IMR-90 (cell line): ENCODE measurements around the gene CEBPB. TPM values are rescaled to one million over a fixed set of nuclear protein-coding genes. Genes with fewer than 3 reads are reported as not detected.

Experiments
- ATAC-seq: fragments of 200-7000 bp; cut with Tn5 transposase; 2 replicates; pipeline ENCODE4 v1.9.1; 2020; ENCODE audit warnings: low read depth, mild to moderate bottlenecking, moderate library complexity
- BruUV-seq: library from RNA; stranded (reverse); fragments of 400-500 nt; replicated peaks from 2 replicates; lab custom pipeline; 2021; lab: Mats Ljungman, UMichigan
- CTCF ChIA-PET: fragments of 300-600 bp; formaldehyde crosslinking; extraction: SDS; loops from one replicate; lab custom pipeline; 2021; ENCODE audit warnings: antibody characterized with exemption; lab: Yijun Ruan, JAX
- POLR2A ChIA-PET: fragments of 300-600 bp; sonication (Branson Sonifier 250); formaldehyde crosslinking; loops from one replicate; lab custom pipeline; 2022; ENCODE audit warnings: antibody characterized with exemption; ENCODE audit not compliant: unreplicated experiment; lab: Charles Lee
- DNase-seq: peaks from one replicate; pipeline ENCODE4 v3.0.0; 2013
- H2AFZ ChIP-seq: replicated peaks from 2 replicates; pipeline ENCODE3; 2013; ENCODE audit warnings: low read length, mild to moderate bottlenecking; ENCODE audit not compliant: poor library complexity
- H2AK5ac ChIP-seq: 2 replicates; pipeline ENCODE4 v1.6.1; 2013; ENCODE audit warnings: low read depth, low read length, inconsistent platforms
- H2AK9ac ChIP-seq: replicated peaks from 2 replicates; pipeline ENCODE3; 2013; ENCODE audit warnings: mild to moderate bottlenecking, low read depth, low read length, moderate library complexity; ENCODE audit not compliant: poor library complexity
- H2BK120ac ChIP-seq: 2 replicates; pipeline ENCODE4 v1.6.1; 2013; ENCODE audit warnings: low read depth, low read length, inconsistent platforms
- H2BK15ac ChIP-seq: 3 replicates; pipeline ENCODE4 v1.6.1; 2013; ENCODE audit warnings: low read depth, low read length, inconsistent platforms
- H2BK20ac ChIP-seq: 2 replicates; pipeline ENCODE4 v1.6.1; 2013; ENCODE audit warnings: low read depth, mild to moderate bottlenecking, inconsistent platforms, low read length, moderate library complexity
- H2BK5ac ChIP-seq: 2 replicates; pipeline ENCODE4 v1.6.1; 2013; ENCODE audit warnings: mild to moderate bottlenecking, low read depth, low read length, inconsistent platforms; ENCODE audit not compliant: poor library complexity, severe bottlenecking
- H3K14ac ChIP-seq: replicated peaks from 2 replicates; pipeline ENCODE4 v1.6.1; 2013; ENCODE audit warnings: low read depth, low read length, inconsistent platforms
- H3K18ac ChIP-seq: 2 replicates; pipeline ENCODE4 v1.6.1; 2013; ENCODE audit warnings: low read depth, low read length, control low read depth
- H3K23ac ChIP-seq: 2 replicates; pipeline ENCODE4 v1.6.1; 2013; ENCODE audit warnings: low read depth, low read length, inconsistent platforms
- H3K27ac ChIP-seq: 2 replicates; pipeline ENCODE4 v1.5.1; 2013; ENCODE audit warnings: mild to moderate bottlenecking, control low read depth, low read length; ENCODE audit not compliant: insufficient read depth
- H3K27me3 ChIP-seq: 2 replicates; pipeline ENCODE4 v1.6.1; 2013; ENCODE audit warnings: low read length; ENCODE audit not compliant: control insufficient read depth, insufficient read depth
- H3K36me3 ChIP-seq: 2 replicates; pipeline ENCODE4 v1.6.1; 2013; ENCODE audit warnings: low read length, mixed read lengths; ENCODE audit not compliant: control insufficient read depth, insufficient read depth
- H3K4ac ChIP-seq: 2 replicates; pipeline ENCODE4 v1.6.1; 2013; ENCODE audit warnings: low read depth, low read length, inconsistent platforms
- H3K4me1 ChIP-seq: 2 replicates; pipeline ENCODE4 v1.6.1; 2013; ENCODE audit warnings: low read length, mixed read lengths; ENCODE audit not compliant: control insufficient read depth, insufficient read depth
- H3K4me2 ChIP-seq: 2 replicates; pipeline ENCODE4 v1.6.1; 2013; ENCODE audit warnings: low read depth, mild to moderate bottlenecking, control low read depth, low read length, moderate library complexity
- H3K4me3 ChIP-seq: 2 replicates; pipeline ENCODE4 v1.5.1; 2013; ENCODE audit warnings: low read depth, mild to moderate bottlenecking, control low read depth, low read length, moderate library complexity; ENCODE audit not compliant: insufficient read depth
- H3K56ac ChIP-seq: 2 replicates; pipeline ENCODE4 v1.6.1; 2013; ENCODE audit warnings: low read length, inconsistent platforms; ENCODE audit not compliant: insufficient read depth; ENCODE audit errors: extremely low read depth
- H3K79me1 ChIP-seq, 2 experiments: 2 replicates each; pipeline ENCODE4 v1.6.1; 2013; ENCODE audit warnings: low read length in 2 of 2, inconsistent platforms in 1 of 2, low read depth in 1 of 2
- H3K9ac ChIP-seq: 2 replicates; pipeline ENCODE4 v1.6.1; 2013; ENCODE audit warnings: low read depth, low read length, control low read depth
- H3K9me1 ChIP-seq: 2 replicates; pipeline ENCODE4 v1.6.1; 2013; ENCODE audit warnings: low read length, inconsistent platforms; ENCODE audit not compliant: insufficient read depth
- H3K9me3 ChIP-seq: 2 replicates; pipeline ENCODE4 v1.6.1; 2013; ENCODE audit warnings: low read length; ENCODE audit not compliant: control insufficient read depth, insufficient read depth
- H4K20me1 ChIP-seq: 2 replicates; pipeline ENCODE4 v1.6.1; 2013; ENCODE audit warnings: low read length, inconsistent platforms; ENCODE audit not compliant: insufficient read depth
- H4K5ac ChIP-seq: 2 replicates; pipeline ENCODE4 v1.6.1; 2013; ENCODE audit warnings: mild to moderate bottlenecking, low read depth, low read length, control low read depth
- H4K8ac ChIP-seq, 2 experiments: 2 replicates each; pipeline ENCODE4 v1.6.1; 2013; ENCODE audit warnings: low read depth in 2 of 2, low read length in 2 of 2, control low read depth in 1 of 2, inconsistent platforms in 1 of 2
- H4K91ac ChIP-seq: 2 replicates; pipeline ENCODE4 v1.6.1; 2013; ENCODE audit warnings: low read depth, low read length, inconsistent platforms; ENCODE audit not compliant: insufficient read depth
- BHLHE40 ChIP-seq: fragments of 150-350 bp; IDR thresholded peaks from 2 replicates; pipeline ENCODE4 v1.6.1; 2016; ENCODE audit warnings: mild to moderate bottlenecking, low read depth, low read length
- CHD1 ChIP-seq: IDR thresholded peaks from 2 replicates; pipeline ENCODE4 v1.6.1; 2012; ENCODE audit warnings: low read depth, low read length, improper control_type of control experiment
- CTCF ChIP-seq: conservative IDR thresholded peaks from 2 replicates; pipeline ENCODE4 v1.5.1; 2012; ENCODE audit warnings: mild to moderate bottlenecking, low read depth, low read length, improper control_type of control experiment
- FOS ChIP-seq: fragments of 150-350 bp; IDR thresholded peaks from 2 replicates; pipeline ENCODE4 v1.6.1; 2016; ENCODE audit warnings: low read depth, low read length
- MAZ ChIP-seq: IDR thresholded peaks from 2 replicates; pipeline ENCODE4 v1.6.1; 2012; ENCODE audit warnings: low read depth, mild to moderate bottlenecking, low read length, improper control_type of control experiment, moderate library complexity, borderline replicate concordance
- NFE2L2 ChIP-seq: fragments of 150-350 bp; IDR thresholded peaks from 2 replicates; pipeline ENCODE4 v1.6.1; 2016; ENCODE audit warnings: low read depth, mild to moderate bottlenecking, low read length
- POLR2A ChIP-seq: IDR thresholded peaks from 2 replicates; pipeline ENCODE4 v1.6.1; 2012; ENCODE audit warnings: mild to moderate bottlenecking, low read depth, low read length
- RAD21 ChIP-seq: IDR thresholded peaks from 2 replicates; pipeline ENCODE4 v1.6.1; 2012; ENCODE audit warnings: low read length, improper control_type of control experiment
- SMC3 ChIP-seq: fragments of 150-350 bp; IDR thresholded peaks from 2 replicates; pipeline ENCODE4 v1.6.1; 2016; ENCODE audit warnings: low read depth, mild to moderate bottlenecking, antibody characterized with exemption, low read length, moderate library complexity
- WGBS, 2 experiments: methylation state at CpG; one replicate each; pipeline versions ENCODE4 v1.1.5 to v1.1.7; 2013; ENCODE audit warnings: missing lambda C conversion rate in 2 of 2; ENCODE audit not compliant: insufficient read length in 1 of 2; ENCODE audit errors: extremely low coverage in 2 of 2; 5-methylcytosine and 5-hydroxymethylcytosine counted together
- dilution Hi-C: fragments of 300-500 bp; cut with HindIII; formaldehyde crosslinking; loops from one replicate; pipeline ENCODE4 v1.14.3; 2018; ENCODE audit warnings: low sequenced_read_pairs; ENCODE audit not compliant: unreplicated experiment
- in situ Hi-C: fragments of 300-500 bp; cut with MboI; formaldehyde crosslinking; loops from 3 replicates; pipeline ENCODE4 v1.14.3; 2019; ENCODE audit warnings: low sequenced_read_pairs, inconsistent platforms, mixed read lengths
- intact Hi-C: fragments of 100-400 bp; cut with micrococcal nuclease; formaldehyde crosslinking; loops from 2 replicates; pipeline ENCODE4 v1.10.0; 2022
- polyA plus RNA-seq, 3 experiments: library from polyadenylated mRNA; depleted of rRNA; stranded (reverse); fragments of >200 nt; gene quantifications; 2 replicates each; pipeline ENCODE4 v1.2.3, GENCODE V29; 2012; ENCODE audit warnings: low replicate concordance in 1 of 3
- total RNA-seq: library from RNA; depleted of rRNA; stranded (reverse); fragments of >200 nt; gene quantifications from 2 replicates; pipeline ENCODE4 v1.2.3, GENCODE V29; 2012

The CEBPB gene
- total and polyA plus RNA-seq, 2 of the 4 experiments (the other 2 are of a cell fraction), result 3.4 to 17.4 TPM

DNA sequence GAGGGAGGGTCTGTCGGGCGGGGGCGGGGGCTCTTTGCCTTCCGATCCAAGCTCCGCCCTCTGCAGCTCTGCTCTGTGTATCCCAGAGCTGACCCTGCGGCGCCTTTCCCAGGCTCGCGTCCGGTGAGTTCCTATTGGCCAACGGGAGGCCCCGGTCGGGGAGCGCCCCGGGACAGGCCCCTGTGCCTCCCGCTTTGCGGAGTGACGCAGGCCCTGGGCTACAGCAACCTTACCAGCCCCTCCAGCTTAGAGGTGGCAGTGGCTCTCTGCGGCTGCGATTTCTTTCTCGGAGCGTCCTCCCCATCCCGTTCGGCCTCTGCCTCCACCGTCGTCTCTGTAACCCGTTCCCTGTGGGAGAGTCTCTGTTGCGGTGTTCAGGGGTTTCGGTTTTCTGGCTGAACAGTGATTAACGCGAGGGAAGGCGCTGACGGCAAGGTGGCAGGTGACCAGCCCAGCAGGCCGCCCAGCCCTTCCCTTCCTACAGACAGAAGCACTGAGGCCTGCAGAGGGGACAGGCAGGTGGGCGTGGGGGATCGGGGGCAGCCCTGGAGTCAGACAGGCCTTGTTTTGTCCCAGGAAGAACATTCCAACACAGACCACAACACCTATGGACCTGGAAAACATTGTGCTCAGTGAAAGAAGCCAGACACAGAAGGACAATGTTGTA is 18.1 kb upstream of the CEBPB start:
- POLR2A ChIA-PET, result no interaction called here
- H2AFZ ChIP-seq, result peak overlapping the region; percentile 99
- peaks cover 11% of the 10 kb centered on the region for H3K4me1 ChIP-seq
- H3K79me1 ChIP-seq, result peaks cover 4 to 15% of the 10 kb centered on the region in 2 experiments; a peak in 2 of 4 replicates
- peak overlapping the region; percentile 51 for H3K27ac ChIP-seq
- peak overlapping the region; percentile 83 for H3K14ac ChIP-seq
- H3K56ac ChIP-seq, result peak overlapping the region; percentile 51; the same call in 1 of the 2 replicates
- CTCF ChIA-PET, result interaction anchor here (0.6 to 1.5 kb wide), 3 partner anchors 38 to 101 kb away, joined by 4 to 7 read pairs (median 6); no protein-coding TSS in a partner anchor
- peak overlapping the region; percentile 90 for H3K18ac ChIP-seq
- peak overlapping the region; percentile 52; the same call in 1 of the 2 replicates for H2AK5ac ChIP-seq
- peak overlapping the region; percentile 67 for H2BK5ac ChIP-seq
- peak overlapping the region; percentile 13; the same call in 1 of the 2 replicates for H3K23ac ChIP-seq
- H2BK20ac ChIP-seq, result peak overlapping the region; percentile 10; the same call in 1 of the 2 replicates
- H4K8ac ChIP-seq, result peak overlapping the region; percentile 76 to 93
- no peaks in the 10 kb centered on the region for H3K9me3 ChIP-seq
- BruUV-seq, result no TSS peak
- no peaks in the 10 kb centered on the region for H4K20me1 ChIP-seq
- H3K4me3 ChIP-seq, result peak overlapping the region; percentile 49
- in situ Hi-C loops, result no loop called here
- WGBS, 2 experiments, result 0% methylated on average over 8 of the region's 36 CpGs; no CpG with 5 or more reads in 1 of the 2 experiments
- H3K4ac ChIP-seq, result peak overlapping the region; percentile 89
- H2BK15ac ChIP-seq, result peak overlapping the region; percentile 78; the same call in 2 of the 3 replicates
- H3K9ac ChIP-seq, result peak overlapping the region; percentile 81
- no peaks in the 10 kb centered on the region for H3K36me3 ChIP-seq
- peak overlapping the region; percentile 96 for H3K4me2 ChIP-seq
- no peaks in the 10 kb centered on the region for H3K27me3 ChIP-seq
- H4K91ac ChIP-seq, result peak overlapping the region; percentile 69; the same call in 1 of the 2 replicates
- intact Hi-C loops, result no loop called here
- dilution Hi-C loops, result no loop called here
- peaks cover 6% of the 10 kb centered on the region; the same call in 1 of the 2 replicates for H3K9me1 ChIP-seq
- H2BK120ac ChIP-seq, result peak overlapping the region; percentile 75
- DNase-seq, result peak; percentile 65
- peak overlapping the region; percentile 85 for H4K5ac ChIP-seq
- peak overlapping the region; percentile 49 for H2AK9ac ChIP-seq
- TF ChIP-seq MAZ, result peak; percentile 35; the same call in 1 of the 2 replicates
- TF ChIP-seq CHD1, result no peak
- TF ChIP-seq NFE2L2, result no peak
- no peak for TF ChIP-seq RAD21
- TF ChIP-seq POLR2A, result peak; percentile 65
- TF ChIP-seq FOS, result no peak
- TF ChIP-seq CTCF, result no peak
- no peak for TF ChIP-seq SMC3
- 0 out of 2 replicates have a peak, but pooled peaks have one; percentile 6 for TF ChIP-seq BHLHE40
- ATAC-seq, result peak; percentile 95
